PFSK-1 (cell line): ENCODE measurements around the gene KCNJ2.

ENCODE experiments used
- FOXP2 ChIP-seq: optimal IDR thresholded peaks from 2 replicates; pipeline ENCODE3; 2011; ENCODE audit warnings: borderline replicate concordance, control low read depth, inconsistent platforms; ENCODE audit not compliant: insufficient read depth; ENCODE audit errors: extremely low read length, extremely low read depth
- POLR2AphosphoS5 ChIP-seq: IDR thresholded peaks from 2 replicates; pipeline ENCODE4 v1.6.1; 2012; ENCODE audit warnings: low read depth, mild to moderate bottlenecking, control low read depth, low read length, moderate library complexity
- REST ChIP-seq, 2 experiments: IDR thresholded peaks; 2 replicates each; pipeline versions ENCODE4 v1.6.1 to v1.8.0; 2011 to 2012; ENCODE audit warnings: low read depth in 2 of 2, low read length in 2 of 2, control low read depth in 1 of 2, inconsistent platforms in 1 of 2, mild to moderate bottlenecking in 1 of 2, moderate library complexity in 1 of 2; ENCODE audit not compliant: insufficient read depth in 1 of 2
- SIN3A ChIP-seq: IDR thresholded peaks from 2 replicates; pipeline ENCODE4 v1.6.1; 2012; ENCODE audit warnings: mild to moderate bottlenecking, low read length, moderate library complexity, borderline replicate concordance; ENCODE audit not compliant: insufficient read depth
- TAF1 ChIP-seq: IDR thresholded peaks from 2 replicates; pipeline ENCODE4 v1.6.1; 2012; ENCODE audit warnings: low read length, control low read depth, borderline replicate concordance; ENCODE audit not compliant: insufficient read depth

The KCNJ2 gene

DNA sequence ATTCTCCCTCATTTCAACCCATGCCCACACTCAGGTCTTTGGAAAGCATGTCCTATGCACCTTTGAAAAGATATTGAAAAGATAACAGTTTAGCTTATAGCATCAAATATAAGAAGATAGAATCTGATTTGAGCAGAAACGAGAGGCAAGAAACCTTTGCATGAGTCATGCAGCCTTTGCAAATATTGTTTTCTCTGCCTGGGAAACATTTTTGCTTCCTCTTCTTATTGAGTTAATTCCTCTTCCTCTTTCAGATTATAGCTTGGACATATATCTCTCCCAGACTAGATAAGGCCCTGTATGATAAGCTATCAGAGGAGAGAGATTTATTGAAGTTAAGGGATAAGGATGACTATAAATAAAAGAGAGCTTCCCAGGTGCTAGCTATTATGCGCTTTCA, 46.1 kb upstream of the KCNJ2 start:
- TF ChIP-seq REST (IDR thresholded peaks at IDR 0.05; ENCODE audit: insufficient read depth in 1 of 2, low read depth in 2 of 2, low read length in 2 of 2) (no peak), FOXP2 (no peak), SIN3A (no peak), POLR2AphosphoS5 (no peak), TAF1 (no peak)

GRCh38 chr17:70124723-70125122, 44.6 kb upstream of the KCNJ2 start:
- TF ChIP-seq REST (IDR thresholded peaks at IDR 0.05; ENCODE audit: insufficient read depth in 1 of 2, low read depth in 2 of 2, low read length in 2 of 2) (no peak), POLR2AphosphoS5 (no peak), TAF1 (no peak), FOXP2 (no peak), SIN3A (no peak)

- TF ChIP-seq REST (IDR thresholded peaks at IDR 0.05; ENCODE audit: insufficient read depth in 1 of 2, low read depth in 2 of 2, low read length in 2 of 2) (no peak), POLR2AphosphoS5 (no peak), SIN3A (no peak), FOXP2 (no peak), TAF1 (no peak)
Observed at GRCh38 chr17:70127221-70127873, 42.0 kb upstream of the KCNJ2 start.

- TF ChIP-seq FOXP2 (peak; percentile 45), SIN3A (no peak)
Observed at GRCh38 chr17:70128727-70129238, 40.5 kb upstream of the KCNJ2 start.

DNA sequence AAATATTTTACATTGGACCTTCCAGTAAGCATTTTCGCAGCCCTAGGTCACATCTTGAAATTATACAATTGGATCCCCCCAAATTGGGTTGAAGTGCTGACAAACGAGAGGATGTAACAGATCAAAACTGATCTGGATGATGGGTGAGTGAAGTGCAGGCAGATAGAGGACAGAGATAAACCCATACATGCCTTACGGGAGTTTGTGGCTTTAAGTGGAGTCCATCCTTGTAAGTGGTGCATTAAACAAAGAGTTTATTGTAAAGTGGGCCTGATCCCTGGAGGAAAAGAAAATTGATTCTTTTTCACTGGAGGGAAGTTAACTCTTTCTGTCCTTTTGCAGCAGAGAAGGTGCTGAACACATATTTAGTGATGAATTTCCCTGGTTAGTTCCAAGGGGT, 39.0 kb upstream of the KCNJ2 start:
- no peak for TF ChIP-seq SIN3A
- no peak for TF ChIP-seq TAF1
- no peak for TF ChIP-seq POLR2AphosphoS5
- TF ChIP-seq REST (IDR thresholded peaks at IDR 0.05; ENCODE audit: insufficient read depth in 1 of 2, low read depth in 2 of 2, low read length in 2 of 2): no peak
- no peak for TF ChIP-seq FOXP2

- TF ChIP-seq FOXP2 (no peak), SIN3A (no peak), POLR2AphosphoS5 (no peak), REST (IDR thresholded peaks at IDR 0.05; ENCODE audit: insufficient read depth in 1 of 2, low read depth in 2 of 2, low read length in 2 of 2) (no peak), TAF1 (no peak)
Observed at GRCh38 chr17:70132505-70132904, 36.8 kb upstream of the KCNJ2 start.
